Vagina (tissue), 2 donors: ENCODE data around the gene DGLUCY.

Source experiments
- POLR2AphosphoS5 ChIP-seq, 2 donors: sonication (generic); formaldehyde crosslinking; IDR thresholded peaks; one replicate each; pipeline ENCODE4 v1.9.0; 2017; ENCODE audit warnings: antibody characterized with exemption in 2 of 2, mild to moderate bottlenecking in 2 of 2, low read depth in 1 of 2; ENCODE audit not compliant: insufficient read depth in 1 of 2
- TF ChIP-seq, protein P1 (sequence below), 3 experiments: fragments of 450-650 bp in 2 of 3; fragments of 200-600 bp in 1 of 3; sonication (generic) in 1 of 3; IDR thresholded peaks; one replicate each; pipeline ENCODE4 v1.5.1; 2017 to 2019; ENCODE audit warnings: antibody characterized with exemption in 3 of 3, mild to moderate bottlenecking in 2 of 3, moderate library complexity in 2 of 3

GRCh38 chr14:91169951-91170350 lies 56.1 kb downstream of the DGLUCY start:
- TF ChIP-seq, protein P1, sequence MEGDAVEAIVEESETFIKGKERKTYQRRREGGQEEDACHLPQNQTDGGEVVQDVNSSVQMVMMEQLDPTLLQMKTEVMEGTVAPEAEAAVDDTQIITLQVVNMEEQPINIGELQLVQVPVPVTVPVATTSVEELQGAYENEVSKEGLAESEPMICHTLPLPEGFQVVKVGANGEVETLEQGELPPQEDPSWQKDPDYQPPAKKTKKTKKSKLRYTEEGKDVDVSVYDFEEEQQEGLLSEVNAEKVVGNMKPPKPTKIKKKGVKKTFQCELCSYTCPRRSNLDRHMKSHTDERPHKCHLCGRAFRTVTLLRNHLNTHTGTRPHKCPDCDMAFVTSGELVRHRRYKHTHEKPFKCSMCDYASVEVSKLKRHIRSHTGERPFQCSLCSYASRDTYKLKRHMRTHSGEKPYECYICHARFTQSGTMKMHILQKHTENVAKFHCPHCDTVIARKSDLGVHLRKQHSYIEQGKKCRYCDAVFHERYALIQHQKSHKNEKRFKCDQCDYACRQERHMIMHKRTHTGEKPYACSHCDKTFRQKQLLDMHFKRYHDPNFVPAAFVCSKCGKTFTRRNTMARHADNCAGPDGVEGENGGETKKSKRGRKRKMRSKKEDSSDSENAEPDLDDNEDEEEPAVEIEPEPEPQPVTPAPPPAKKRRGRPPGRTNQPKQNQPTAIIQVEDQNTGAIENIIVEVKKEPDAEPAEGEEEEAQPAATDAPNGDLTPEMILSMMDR (IDR thresholded peaks at IDR 0.05): no peak
- no peak for TF ChIP-seq POLR2AphosphoS5 (IDR thresholded peaks at IDR 0.05; ENCODE audit: insufficient read depth in 1 of 2, low read depth in 1 of 2)
